NT2/D1 (cell line): ENCODE results near the gene NACC2.

Experiments
- DNase-seq: peaks from one replicate; pipeline ENCODE4 v3.0.0-alpha.2; 2011; ENCODE audit warnings: low read depth, low spot score
- H3K27me3 ChIP-seq: 2 replicates; pipeline ENCODE4 v1.6.0; 2011; ENCODE audit warnings: mild to moderate bottlenecking; ENCODE audit not compliant: insufficient read length, insufficient read depth
- H3K36me3 ChIP-seq: 2 replicates; pipeline ENCODE4 v1.6.1; 2011; ENCODE audit warnings: mild to moderate bottlenecking, low read length, mixed read lengths; ENCODE audit not compliant: insufficient read depth, insufficient read length
- H3K4me1 ChIP-seq: 2 replicates; pipeline ENCODE4 v1.5.1; 2011; ENCODE audit not compliant: insufficient read depth, insufficient read length
- H3K4me3 ChIP-seq: 2 replicates; pipeline ENCODE4 v1.5.1; 2011; ENCODE audit warnings: low read depth; ENCODE audit not compliant: insufficient read length
- H3K9ac ChIP-seq: 2 replicates; pipeline ENCODE4 v1.6.0; 2011; ENCODE audit warnings: low read depth; ENCODE audit not compliant: insufficient read length
- H3K9me3 ChIP-seq: 2 replicates; pipeline ENCODE4 v1.5.1; 2011; ENCODE audit warnings: mild to moderate bottlenecking, low read length; ENCODE audit not compliant: insufficient read depth
- SUZ12 ChIP-seq: IDR thresholded peaks from 2 replicates; pipeline ENCODE4 v1.6.1; 2011; ENCODE audit not compliant: insufficient read length, insufficient read depth; ENCODE audit errors: extremely low read depth
- YY1 ChIP-seq: IDR thresholded peaks from 2 replicates; pipeline ENCODE4 v1.6.1; 2011; ENCODE audit not compliant: insufficient read length, insufficient read depth
- ZNF274 ChIP-seq: IDR thresholded peaks from 2 replicates; pipeline ENCODE4 v1.6.1; 2011; ENCODE audit warnings: mild to moderate bottlenecking, low read depth, low read length

The NACC2 gene

GRCh38 chr9:136061405-136061804 lies 33.7 kb downstream of the NACC2 start:
- H3K27me3 ChIP-seq = no peaks in the 10 kb centered on the region
- no peak for DNase-seq
- peaks cover 33% of the 10 kb centered on the region for H3K4me1 ChIP-seq
- peaks cover 23% of the 10 kb centered on the region for H3K36me3 ChIP-seq
- H3K9ac ChIP-seq = peak overlapping the region; percentile 17
- H3K4me3 ChIP-seq = no peak overlapping the region
- TF ChIP-seq ZNF274 (no peak), SUZ12 (no peak), YY1 (no peak)
- H3K9me3 ChIP-seq = no peaks in the 10 kb centered on the region

DNA sequence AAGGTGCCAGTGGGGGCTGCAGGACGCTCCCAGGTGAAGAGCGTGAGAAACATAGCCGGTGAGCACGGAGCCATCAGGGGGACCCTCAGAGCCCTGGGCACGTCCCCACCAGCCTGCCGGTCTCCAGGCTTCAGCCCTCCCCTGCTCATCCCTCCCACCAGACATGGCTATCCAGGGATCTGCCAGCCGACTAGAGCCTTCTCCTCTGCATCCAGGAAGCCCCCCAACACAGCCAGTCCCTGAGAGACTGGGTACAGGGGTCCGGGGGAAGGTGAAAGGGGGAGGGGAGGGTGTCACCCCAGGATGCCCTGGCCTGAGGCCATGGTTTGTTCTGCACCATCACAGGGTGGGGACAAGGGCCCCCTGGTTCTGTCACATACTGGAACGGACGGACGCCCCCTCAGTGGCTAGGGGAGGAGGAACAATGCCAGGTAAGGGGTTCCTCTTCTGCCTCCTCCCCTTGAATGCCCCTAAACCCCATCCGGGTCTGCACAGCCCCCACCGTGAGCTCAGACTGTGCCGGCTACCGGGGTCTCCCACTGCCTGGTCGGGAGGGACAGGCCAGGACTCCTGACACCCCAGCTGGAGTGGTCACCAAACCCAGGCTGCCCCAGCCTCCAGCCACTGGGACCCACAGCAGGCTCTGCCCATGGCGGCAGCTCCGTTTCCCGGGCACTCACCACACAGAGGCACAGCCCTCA lies 34.3 kb downstream of the NACC2 start:
- peaks cover 23% of the 10 kb centered on the region for H3K36me3 ChIP-seq
- H3K27me3 ChIP-seq = no peaks in the 10 kb centered on the region
- no peak for DNase-seq
- no peaks in the 10 kb centered on the region for H3K9me3 ChIP-seq
- TF ChIP-seq YY1 = no peak
- H3K4me1 ChIP-seq = peaks cover 36% of the 10 kb centered on the region
- H3K9ac ChIP-seq = peak overlapping the region; percentile 61
- no peak overlapping the region for H3K4me3 ChIP-seq

- DNase-seq = no peak
- peaks cover 42% of the 10 kb centered on the region for H3K4me1 ChIP-seq
These were observed 35.0 kb downstream of the NACC2 start for GRCh38 chr9:136059851-136060670.

DNA sequence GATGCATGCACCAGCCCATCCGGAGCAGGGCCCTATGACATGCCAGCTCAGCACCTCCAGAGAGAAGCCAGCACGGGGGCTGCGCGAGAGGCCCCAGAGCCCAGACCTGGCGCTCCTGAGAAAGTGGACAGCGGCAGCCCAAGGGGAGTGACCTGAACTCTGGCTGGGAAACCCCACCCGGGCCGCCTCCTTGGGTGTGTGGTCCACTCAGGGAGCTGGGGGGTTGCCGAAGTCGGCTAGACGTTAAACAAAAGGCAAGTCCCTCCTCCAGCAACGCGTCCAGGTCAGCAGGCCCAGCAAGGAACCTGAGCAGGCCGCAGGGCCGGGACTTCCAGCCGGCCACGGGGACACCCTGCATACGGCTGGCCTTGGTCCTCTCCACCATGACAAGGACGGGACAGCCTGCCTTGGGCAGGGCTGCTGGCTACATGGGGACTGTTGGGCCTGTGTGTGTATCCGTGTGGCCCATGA lies 35.7 kb downstream of the NACC2 start:
- Histone ChIP-seq H3K9ac (peak overlapping the region; percentile 28), H3K4me1 (peaks cover 49% of the 10 kb centered on the region), H3K9me3 (no peaks in the 10 kb centered on the region), H3K4me3 (no peak overlapping the region), H3K36me3 (peaks cover 25% of the 10 kb centered on the region), H3K27me3 (no peaks in the 10 kb centered on the region)
- DNase-seq = no peak
- no peak for TF ChIP-seq YY1
- no peak for TF ChIP-seq ZNF274
- TF ChIP-seq SUZ12 = no peak

More at GRCh38 chr9:136059851-136060670, 35.0 kb downstream of the NACC2 start:
- Histone ChIP-seq H3K9me3 (no peaks in the 10 kb centered on the region), H3K4me3 (no peak overlapping the region), H3K36me3 (peaks cover 25% of the 10 kb centered on the region), H3K27me3 (no peaks in the 10 kb centered on the region), H3K9ac (peak overlapping the region; percentile 61)
- TF ChIP-seq YY1 (no peak), SUZ12 (no peak), ZNF274 (no peak)

DNA sequence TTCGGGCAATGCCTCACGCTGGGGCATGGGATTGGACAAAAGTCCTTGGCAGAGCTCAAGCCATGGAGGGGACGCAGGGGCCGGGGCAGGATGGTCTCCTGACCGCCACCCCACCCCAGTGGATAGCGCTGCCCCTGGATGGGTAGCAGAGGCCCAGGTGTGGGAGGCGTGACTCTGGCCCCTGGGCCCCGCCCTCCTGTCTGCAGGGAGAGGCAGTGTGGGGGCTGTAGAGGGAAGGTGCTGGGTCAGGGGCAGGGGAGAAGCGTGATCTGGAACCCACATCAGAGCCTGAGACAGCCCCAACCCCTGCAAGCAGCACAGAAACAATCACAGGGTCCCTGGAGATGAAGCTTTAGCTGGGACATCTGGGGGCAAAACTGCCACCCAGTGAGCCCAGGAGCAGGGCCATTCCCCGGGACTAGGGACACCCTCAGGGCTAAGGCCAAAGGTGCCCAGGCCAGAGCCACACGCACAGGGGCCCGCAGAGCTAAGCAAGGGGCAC lies 36.2 kb downstream of the NACC2 start:
- Histone ChIP-seq H3K9me3 (no peaks in the 10 kb centered on the region), H3K27me3 (no peaks in the 10 kb centered on the region), H3K36me3 (peaks cover 25% of the 10 kb centered on the region), H3K4me3 (no peak overlapping the region), H3K4me1 (peaks cover 54% of the 10 kb centered on the region), H3K9ac (peak overlapping the region; percentile 28)
- TF ChIP-seq YY1 (no peak), ZNF274 (no peak), SUZ12 (no peak)
- DNase-seq = no peak

- TF ChIP-seq ZNF274 (no peak), YY1 (no peak), SUZ12 (no peak)
- peaks cover 60% of the 10 kb centered on the region for H3K4me1 ChIP-seq
- H3K9me3 ChIP-seq = no peaks in the 10 kb centered on the region
- H3K9ac ChIP-seq = no peak overlapping the region
- H3K36me3 ChIP-seq = peaks cover 23% of the 10 kb centered on the region
- no peak overlapping the region for H3K4me3 ChIP-seq
- no peak for DNase-seq
- no peaks in the 10 kb centered on the region for H3K27me3 ChIP-seq
These were observed 37.0 kb downstream of the NACC2 start for GRCh38 chr9:136058084-136058483.

- no peak for TF ChIP-seq SUZ12
- TF ChIP-seq ZNF274 = no peak
- H3K36me3 ChIP-seq = peaks cover 17% of the 10 kb centered on the region
- peaks cover 64% of the 10 kb centered on the region for H3K4me1 ChIP-seq
- no peak overlapping the region for H3K9ac ChIP-seq
- no peak for DNase-seq
- no peaks in the 10 kb centered on the region for H3K9me3 ChIP-seq
- no peak overlapping the region for H3K4me3 ChIP-seq
- no peaks in the 10 kb centered on the region for H3K27me3 ChIP-seq
These were observed 37.6 kb downstream of the NACC2 start for GRCh38 chr9:136057236-136058081.
